Small intestine (tissue), 7 donors: ENCODE measurements around the gene TDRD7. TPM values are rescaled to one million over a fixed set of nuclear protein-coding genes. Genes with fewer than 3 reads are reported as not detected.

ENCODE experiments used
- DNase-seq, 2 donors: peaks; one replicate each; pipeline versions ENCODE4 v3.0.0 to v3.0.0-alpha.2; 2013
- FAIRE-seq: peaks from 2 replicates; lab custom pipeline; 2012; peaks lifted over from hg19 to GRCh38; lab: Jason Lieb, UNC
- H3K27ac ChIP-seq, 3 donors: one replicate each; pipeline ENCODE4 v1.5.1; 2013; ENCODE audit warnings: low read length in 2 of 3, mild to moderate bottlenecking in 2 of 3, control low read depth in 1 of 3, inconsistent platforms in 1 of 3, low read depth in 1 of 3, moderate library complexity in 1 of 3
- H3K27me3 ChIP-seq, 3 donors: one replicate each; pipeline ENCODE4 v1.6.1; 2013; ENCODE audit warnings: low read length in 3 of 3, inconsistent platforms in 1 of 3; ENCODE audit not compliant: control insufficient read depth in 3 of 3, insufficient read depth in 3 of 3
- H3K36me3 ChIP-seq, 3 donors: one replicate each; pipeline ENCODE4 v1.6.1; 2013; ENCODE audit warnings: low read length in 3 of 3, inconsistent platforms in 1 of 3, low read depth in 1 of 3, mild to moderate bottlenecking in 1 of 3, moderate library complexity in 1 of 3; ENCODE audit not compliant: control insufficient read depth in 3 of 3, insufficient read depth in 2 of 3
- H3K4me1 ChIP-seq, 3 donors: one replicate each; pipeline ENCODE4 v1.6.1; 2013; ENCODE audit warnings: low read length in 2 of 3, inconsistent platforms in 1 of 3, low read depth in 1 of 3, mild to moderate bottlenecking in 1 of 3, moderate library complexity in 1 of 3; ENCODE audit not compliant: control insufficient read depth in 3 of 3, insufficient read depth in 2 of 3
- H3K4me3 ChIP-seq, 3 donors: one replicate each; pipeline ENCODE4 v1.5.1; 2013; ENCODE audit warnings: low read length in 3 of 3, control low read depth in 1 of 3, inconsistent platforms in 1 of 3, low read depth in 1 of 3, mild to moderate bottlenecking in 1 of 3, moderate library complexity in 1 of 3
- H3K9me3 ChIP-seq, 2 donors: one replicate each; pipeline ENCODE4 v1.6.1; 2013; ENCODE audit warnings: low read depth in 1 of 2, low read length in 1 of 2; ENCODE audit not compliant: control insufficient read depth in 2 of 2, insufficient read depth in 1 of 2
- WGBS, 3 donors: extraction: QIAGEN DNeasy Blood & Tissue Kit; methylation state at CpG; one replicate each; pipeline ENCODE4 v1.1.7; 2013; 5-methylcytosine and 5-hydroxymethylcytosine counted together
- polyA plus RNA-seq, 4 donors: library from polyadenylated mRNA; stranded (reverse) in 3 of 4; unstranded in 1 of 4; fragments of 200-250 nt in 3 of 4; fragments of 120-200 nt in 1 of 4; gene quantifications; one replicate each; pipeline versions ENCODE4 v1.2.1 to v1.2.3, GENCODE V29; 2013
- donor health status: healthy with polysubstance abuse.
- donor health status: control.
- donor health status: control.
- donor health status: Bipolar disorder and iron deficiency.
- donor health status: healthy.

The TDRD7 gene
- polyA plus RNA-seq, 4 donors, result 15.2 to 24.9 (median 20.3) TPM

GRCh38 chr9:97519441-97519970 is 107.6 kb downstream of the TDRD7 start:
- Histone ChIP-seq H3K4me3 (no peak overlapping the region), H3K9me3 (no peaks in the 10 kb centered on the region), H3K27ac (peak overlapping the region in 1 of 3 donors; percentile 11), H3K4me1 (no peaks in the 10 kb centered on the region), H3K27me3 (peaks cover 0 to 2% (median 2%) of the 10 kb centered on the region in 3 donors), H3K36me3 (no peaks in the 10 kb centered on the region)
- WGBS, 3 donors, result 84 to 91% (median 89%) methylated on average over 11 of the region's 11 CpGs
- FAIRE-seq (no peak), DNase-seq (no peak)

- Histone ChIP-seq H3K27ac (no peak overlapping the region), H3K4me3 (no peak overlapping the region), H3K9me3 (no peaks in the 10 kb centered on the region), H3K27me3 (peaks cover 0 to 2% (median 2%) of the 10 kb centered on the region in 3 donors), H3K36me3 (no peaks in the 10 kb centered on the region), H3K4me1 (no peaks in the 10 kb centered on the region)
- no peak for DNase-seq
- no peak for FAIRE-seq
- 86 to 91% (median 89%) methylated on average over 10 of the region's 10 CpGs for WGBS, 3 donors
Measured at GRCh38 chr9:97521576-97522333, 109.9 kb downstream of the TDRD7 start.

- WGBS, 3 donors, result 58 to 85% (median 79%) methylated on average over 3 to 4 of the region's 4 CpGs
Measured at GRCh38 chr9:97524424-97524823, 112.5 kb downstream of the TDRD7 start.

GRCh38 chr9:97525451-97525850 is 113.6 kb downstream of the TDRD7 start:
- no peak overlapping the region for H3K27ac ChIP-seq
- 80 to 89% (median 88%) methylated on average over 2 of the region's 2 CpGs for whole genome bisulfite sequencing, 3 donors
- no peak overlapping the region for H3K4me3 ChIP-seq
- no peaks in the 10 kb centered on the region for H3K36me3 ChIP-seq
- no peaks in the 10 kb centered on the region for H3K9me3 ChIP-seq
- peaks cover 0 to 2% (median 0%) of the 10 kb centered on the region in 3 donors for H3K27me3 ChIP-seq
- DNase-seq (no peak), FAIRE-seq (no peak)
- H3K4me1 ChIP-seq, result no peaks in the 10 kb centered on the region

More at GRCh38 chr9:97524424-97524823, 112.5 kb downstream of the TDRD7 start:
- Histone ChIP-seq H3K4me1 (no peaks in the 10 kb centered on the region), H3K4me3 (no peak overlapping the region), H3K27me3 (peaks cover 0 to 2% (median 0%) of the 10 kb centered on the region in 3 donors), H3K9me3 (no peaks in the 10 kb centered on the region), H3K27ac (no peak overlapping the region), H3K36me3 (no peaks in the 10 kb centered on the region)
- FAIRE-seq (no peak), DNase-seq (no peak)

- no peaks in the 10 kb centered on the region for H3K9me3 ChIP-seq
- FAIRE-seq (no peak), DNase-seq (no peak)
- no peaks in the 10 kb centered on the region for H3K36me3 ChIP-seq
- peaks cover 0 to 2% (median 0%) of the 10 kb centered on the region in 3 donors for H3K27me3 ChIP-seq
- 90 to 96% (median 95%) methylated on average over 7 of the region's 7 CpGs for WGBS, 3 donors
- H3K27ac ChIP-seq, result no peak overlapping the region
- H3K4me1 ChIP-seq, result no peaks in the 10 kb centered on the region
- H3K4me3 ChIP-seq, result no peak overlapping the region
Measured at GRCh38 chr9:97526895-97527575, 115.1 kb downstream of the TDRD7 start.

- peaks cover 0 to 2% (median 0%) of the 10 kb centered on the region in 3 donors for H3K27me3 ChIP-seq
- no peak overlapping the region for H3K27ac ChIP-seq
- WGBS, 3 donors, result 83 to 87% (median 86%) methylated on average over 18 of the region's 18 CpGs
- H3K4me1 ChIP-seq, result no peaks in the 10 kb centered on the region
- FAIRE-seq (no peak), DNase-seq (no peak)
- H3K4me3 ChIP-seq, result no peak overlapping the region
- no peaks in the 10 kb centered on the region for H3K9me3 ChIP-seq
- H3K36me3 ChIP-seq, result no peaks in the 10 kb centered on the region
Measured at GRCh38 chr9:97527626-97528528, 116.0 kb downstream of the TDRD7 start.

- DNase-seq (no peak), FAIRE-seq (no peak)
- no peaks in the 10 kb centered on the region for H3K36me3 ChIP-seq
- H3K4me3 ChIP-seq, result no peak overlapping the region
- H3K4me1 ChIP-seq, result no peaks in the 10 kb centered on the region
- peak overlapping the region in 1 of 3 donors; percentile 7 for H3K27ac ChIP-seq
- H3K9me3 ChIP-seq, result no peaks in the 10 kb centered on the region
- WGBS, 3 donors, result 65 to 80% (median 71%) methylated on average over 8 of the region's 8 CpGs
- peaks cover 0 to 2% (median 0%) of the 10 kb centered on the region in 3 donors for H3K27me3 ChIP-seq
Measured at GRCh38 chr9:97528529-97529230, 116.8 kb downstream of the TDRD7 start.
